Right lung (tissue), 5 donors: ENCODE measurements around the gene VILL. TPM values are rescaled to one million over a fixed set of nuclear protein-coding genes. Genes with fewer than 3 reads are reported as not detected.
"Not testable (repeated sequence)": the region's sequence is repeated elsewhere in the genome, so short reads cannot be mapped to it uniquely, and the experiment has no call there.

Experiments
- DNase-seq, 2 donors: peaks; one replicate each; pipeline ENCODE4 v3.0.0-alpha.2; 2013
- polyA plus RNA-seq, 5 donors: library from polyadenylated mRNA; unstranded; fragments of 120-200 nt; gene quantifications; one replicate each; pipeline versions ENCODE4 v1.2.1 to v1.2.3, GENCODE V29; 2013; ENCODE audit warnings: inconsistent platforms in 1 of 5, low replicate concordance in 1 of 5; ENCODE audit not compliant: insufficient read length in 5 of 5, insufficient read depth in 1 of 5

Gene VILL
- polyA plus RNA-seq, 5 donors: 16.3 to 29.7 (median 25.3) TPM

GRCh38 chr3:38032328-38032865 lies 41.8 kb downstream of the VILL start:
- no peak for DNase-seq

- not testable (repeated sequence) for DNase-seq
Measured at GRCh38 chr3:38033586-38033985, 43.0 kb downstream of the VILL start.

GRCh38 chr3:38034335-38034734 lies 43.7 kb downstream of the VILL start:
- not testable (repeated sequence) for DNase-seq

- DNase-seq: no peak
Measured at GRCh38 chr3:38036286-38036685, 45.7 kb downstream of the VILL start.

- no peak for DNase-seq
Measured at GRCh38 chr3:38036906-38037305, 46.3 kb downstream of the VILL start.

GRCh38 chr3:38038447-38038911 lies 47.9 kb downstream of the VILL start:
- DNase-seq: no peak

GRCh38 chr3:38039101-38039898 lies 48.7 kb downstream of the VILL start, which contains the start of gene DLEC1:
Gene DLEC1, plus strand, starts transcription at chr3:38039208. Its CDS starts 18 bp downstream, at chr3:38039226.
- DNase-seq: peak; percentile 56 to 65

- DNase-seq: peak in 1 of 2 donors; percentile 15
Measured at GRCh38 chr3:38039899-38040261, 49.3 kb downstream of the VILL start.

GRCh38 chr3:38040401-38040800 lies 49.8 kb downstream of the VILL start:
- DNase-seq: no peak

- no peak for DNase-seq
Measured at GRCh38 chr3:38043486-38043885, 52.9 kb downstream of the VILL start.

GRCh38 chr3:38046027-38046426 lies 55.4 kb downstream of the VILL start:
- DNase-seq: no peak

- no peak for DNase-seq
Measured at GRCh38 chr3:38046821-38047220, 56.2 kb downstream of the VILL start.

- DNase-seq: no peak
Measured at GRCh38 chr3:38047896-38048295, 57.3 kb downstream of the VILL start.

- DNase-seq: no peak
Measured at GRCh38 chr3:38049358-38050126, 59.0 kb downstream of the VILL start.

- DNase-seq: no peak
Measured at GRCh38 chr3:38051131-38051530, 60.5 kb downstream of the VILL start.

- DNase-seq: not testable (repeated sequence)
Measured at GRCh38 chr3:38053286-38053685, 62.7 kb downstream of the VILL start.

- not testable (repeated sequence) for DNase-seq
Measured at GRCh38 chr3:38053813-38054498, 63.4 kb downstream of the VILL start.

- peak in 1 of 2 donors; percentile 24 for DNase-seq
Measured at GRCh38 chr3:38054499-38055001, 64.0 kb downstream of the VILL start.
